OCI-LY3 (cell line): ENCODE results near the gene CNIH3.

Experiments used
- H2AFZ ChIP-seq: fragments of 200-600, 300-600 bp; shearing (Covaris generic); 2 replicates; pipeline ENCODE4 v1.6.0; 2014; ENCODE audit warnings: antibody characterized with exemption, low read depth, low read length
- H3K27ac ChIP-seq: fragments of 200-600, 300-600 bp; sonication (generic); 2 replicates; pipeline ENCODE4 v1.5.1; 2014; ENCODE audit warnings: mild to moderate bottlenecking, low read length, moderate library complexity, mixed read lengths
- H3K27me3 ChIP-seq: fragments of 200-600, 300-600 bp; sonication (generic); 2 replicates; pipeline ENCODE4 v1.6.1; 2014; ENCODE audit warnings: low read depth, low read length, mixed read lengths
- H3K36me3 ChIP-seq: fragments of 200-600, 300-600 bp; sonication (generic); replicated peaks from 2 replicates; pipeline ENCODE3; 2014; ENCODE audit warnings: low read depth, low read length, mixed read lengths
- H3K4me1 ChIP-seq: fragments of 300-600, 200-600 bp; sonication (generic); 2 replicates; pipeline ENCODE4 v1.6.1; 2014; ENCODE audit warnings: low read length, mixed read lengths
- H3K4me2 ChIP-seq: fragments of 200-600, 300-600 bp; sonication (generic); 2 replicates; pipeline ENCODE4 v1.6.1; 2014; ENCODE audit warnings: low read length, mixed read lengths
- H3K4me3 ChIP-seq: fragments of 300-600, 200-600 bp; sonication (generic); 2 replicates; pipeline ENCODE4 v1.5.1; 2014; ENCODE audit warnings: antibody characterized with exemption, mild to moderate bottlenecking, low read length, moderate library complexity
- H3K79me2 ChIP-seq: fragments of 300-600, 200-600 bp; shearing (Covaris generic); 2 replicates; pipeline ENCODE4 v1.6.1; 2014; ENCODE audit warnings: mild to moderate bottlenecking, low read length, mixed read lengths
- H3K9ac ChIP-seq: fragments of 300-600, 200-600 bp; shearing (Covaris generic); 2 replicates; pipeline ENCODE4 v1.6.0; 2014; ENCODE audit warnings: mild to moderate bottlenecking, low read length, moderate library complexity
- H3K9me3 ChIP-seq: fragments of 200-600, 300-600 bp; shearing (Covaris generic); 2 replicates; pipeline ENCODE4 v1.6.1; 2014; ENCODE audit warnings: low read length, mixed read lengths; ENCODE audit not compliant: insufficient read depth
- H4K20me1 ChIP-seq: fragments of 200-600, 300-600 bp; sonication (generic); 2 replicates; pipeline ENCODE4 v1.6.1; 2016; ENCODE audit warnings: low read length, mixed read lengths; ENCODE audit not compliant: insufficient read depth
- EZH2phosphoT487 ChIP-seq: fragments of 200-600 bp; shearing (Covaris generic); IDR thresholded peaks from 2 replicates; pipeline ENCODE4 v1.6.1; 2018; ENCODE audit warnings: antibody characterized with exemption, mixed run types, low read depth
- TF ChIP-seq, protein P1 (sequence below): fragments of 200-600, 300-600 bp; sonication (generic); IDR thresholded peaks from 2 replicates; pipeline ENCODE4 v1.5.1; 2014; ENCODE audit warnings: antibody characterized with exemption, low read length, low read depth

Gene CNIH3

DNA sequence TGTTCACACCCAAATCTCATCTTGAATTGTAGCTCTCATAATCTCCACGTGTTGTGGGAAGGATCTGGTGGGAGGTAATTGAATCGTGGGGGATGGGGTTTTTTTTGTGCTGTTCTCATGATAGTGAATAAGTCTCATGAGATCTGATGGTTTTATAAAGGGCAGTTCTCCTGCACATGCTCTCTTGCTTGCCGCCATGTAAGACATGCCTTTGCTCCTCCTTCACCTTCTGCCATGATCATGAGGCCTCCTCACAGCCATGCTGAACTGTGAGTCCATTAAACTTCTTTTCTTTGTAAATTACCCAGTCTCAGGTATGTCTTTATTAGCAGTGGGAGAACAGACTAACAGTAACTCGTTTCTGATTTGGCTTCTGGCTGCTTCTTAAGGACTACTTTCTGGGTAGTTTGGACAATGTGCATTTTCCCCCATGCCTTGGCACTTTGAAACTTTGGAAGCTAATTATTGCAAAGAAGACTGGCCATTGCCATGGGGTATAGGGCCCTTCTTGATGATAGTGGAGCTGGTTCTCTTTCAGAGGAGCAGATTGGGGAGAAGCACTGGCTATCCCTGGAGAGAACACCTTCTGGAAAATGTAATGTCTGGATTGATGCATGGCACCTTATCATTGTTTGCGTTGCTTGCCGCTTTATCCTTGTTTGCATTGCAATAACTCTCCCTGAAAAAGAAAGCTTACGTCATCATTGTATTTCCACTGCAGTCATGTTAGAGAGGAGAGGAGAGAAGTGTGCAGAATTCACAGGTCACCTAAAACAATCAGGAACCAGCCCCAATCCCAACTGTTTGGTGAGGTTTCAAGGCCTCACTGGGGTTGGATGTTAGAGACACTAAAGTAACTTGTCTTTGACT is 5.9 kb downstream of the CNIH3 start:
- H3K4me2 ChIP-seq, result no peak overlapping the region

DNA sequence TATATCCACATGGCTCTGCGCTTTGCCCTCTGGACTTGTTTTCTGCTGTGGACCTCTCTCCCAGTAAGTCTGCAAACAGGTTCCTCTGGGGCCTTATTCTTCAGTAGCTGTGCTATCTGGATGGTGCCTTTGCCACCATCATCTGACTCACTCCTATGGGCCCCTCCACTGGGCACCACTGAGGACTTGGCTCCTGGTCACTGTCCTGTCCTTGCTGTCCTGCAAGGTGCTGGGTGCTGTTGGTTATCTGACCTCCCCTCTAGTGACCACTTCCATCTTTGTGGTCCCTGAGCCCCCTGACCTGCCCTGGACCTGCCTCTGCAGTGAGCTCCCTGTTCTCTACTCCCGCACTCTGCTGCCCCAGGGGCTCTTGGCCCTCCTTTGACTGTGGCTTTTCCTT is 6.7 kb downstream of the CNIH3 start:
- no peak overlapping the region for H3K4me3 ChIP-seq
- H4K20me1 ChIP-seq, result no peaks in the 10 kb centered on the region
- no peaks in the 10 kb centered on the region for H3K9me3 ChIP-seq
- no peak overlapping the region for H3K27ac ChIP-seq
- H3K4me1 ChIP-seq, result no peaks in the 10 kb centered on the region
- H3K4me2 ChIP-seq, result no peak overlapping the region
- no peak overlapping the region for H3K9ac ChIP-seq
- H3K79me2 ChIP-seq, result no peaks in the 10 kb centered on the region
- H3K36me3 ChIP-seq, result no peaks in the 10 kb centered on the region
- TF ChIP-seq, protein P1, sequence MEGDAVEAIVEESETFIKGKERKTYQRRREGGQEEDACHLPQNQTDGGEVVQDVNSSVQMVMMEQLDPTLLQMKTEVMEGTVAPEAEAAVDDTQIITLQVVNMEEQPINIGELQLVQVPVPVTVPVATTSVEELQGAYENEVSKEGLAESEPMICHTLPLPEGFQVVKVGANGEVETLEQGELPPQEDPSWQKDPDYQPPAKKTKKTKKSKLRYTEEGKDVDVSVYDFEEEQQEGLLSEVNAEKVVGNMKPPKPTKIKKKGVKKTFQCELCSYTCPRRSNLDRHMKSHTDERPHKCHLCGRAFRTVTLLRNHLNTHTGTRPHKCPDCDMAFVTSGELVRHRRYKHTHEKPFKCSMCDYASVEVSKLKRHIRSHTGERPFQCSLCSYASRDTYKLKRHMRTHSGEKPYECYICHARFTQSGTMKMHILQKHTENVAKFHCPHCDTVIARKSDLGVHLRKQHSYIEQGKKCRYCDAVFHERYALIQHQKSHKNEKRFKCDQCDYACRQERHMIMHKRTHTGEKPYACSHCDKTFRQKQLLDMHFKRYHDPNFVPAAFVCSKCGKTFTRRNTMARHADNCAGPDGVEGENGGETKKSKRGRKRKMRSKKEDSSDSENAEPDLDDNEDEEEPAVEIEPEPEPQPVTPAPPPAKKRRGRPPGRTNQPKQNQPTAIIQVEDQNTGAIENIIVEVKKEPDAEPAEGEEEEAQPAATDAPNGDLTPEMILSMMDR, result no peak
- no peak for TF ChIP-seq EZH2phosphoT487
- peaks cover 10% of the 10 kb centered on the region; the same call in 1 of the 2 replicates for H3K27me3 ChIP-seq
- no peak overlapping the region for H2AFZ ChIP-seq

More for the DNA sequence above, 5.9 kb downstream of the CNIH3 start:
- Histone ChIP-seq H4K20me1 (no peaks in the 10 kb centered on the region), H3K27ac (no peak overlapping the region), H3K4me1 (no peaks in the 10 kb centered on the region), H3K27me3 (peaks cover 10% of the 10 kb centered on the region; the same call in 1 of the 2 replicates), H3K4me3 (no peak overlapping the region), H3K36me3 (no peaks in the 10 kb centered on the region), H3K9me3 (no peaks in the 10 kb centered on the region), H2AFZ (no peak overlapping the region), H3K9ac (no peak overlapping the region), H3K79me2 (no peaks in the 10 kb centered on the region)
- TF ChIP-seq, protein P1, result no peak
- no peak for TF ChIP-seq EZH2phosphoT487

DNA sequence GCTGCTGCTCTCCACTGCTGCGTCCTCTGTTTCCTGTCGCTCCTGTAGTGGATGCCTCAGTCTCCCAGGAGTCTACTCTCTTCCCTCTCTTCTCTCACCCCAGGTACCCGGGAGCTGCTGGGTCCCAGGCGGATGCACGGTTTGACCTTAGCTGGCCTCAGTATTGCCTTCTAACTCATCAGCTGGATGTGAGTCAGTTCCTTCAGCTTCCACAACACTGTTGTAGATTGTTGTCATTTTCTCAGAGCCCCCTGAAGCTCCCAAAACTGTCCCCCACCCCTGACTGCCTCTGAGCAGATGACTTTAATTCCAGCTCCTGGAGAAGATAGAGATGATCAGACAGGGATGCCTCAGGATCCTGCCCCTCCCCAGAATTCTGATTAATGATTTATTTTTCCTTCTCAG is 7.2 kb downstream of the CNIH3 start:
- Histone ChIP-seq H3K4me1 (no peaks in the 10 kb centered on the region), H4K20me1 (no peaks in the 10 kb centered on the region), H3K79me2 (no peaks in the 10 kb centered on the region), H3K9ac (no peak overlapping the region), H3K4me3 (no peak overlapping the region), H2AFZ (no peak overlapping the region), H3K4me2 (no peak overlapping the region), H3K27ac (no peak overlapping the region), H3K9me3 (no peaks in the 10 kb centered on the region), H3K36me3 (no peaks in the 10 kb centered on the region), H3K27me3 (peaks cover 10% of the 10 kb centered on the region; the same call in 1 of the 2 replicates)
- no peak for TF ChIP-seq EZH2phosphoT487
- TF ChIP-seq, protein P1, result no peak

DNA sequence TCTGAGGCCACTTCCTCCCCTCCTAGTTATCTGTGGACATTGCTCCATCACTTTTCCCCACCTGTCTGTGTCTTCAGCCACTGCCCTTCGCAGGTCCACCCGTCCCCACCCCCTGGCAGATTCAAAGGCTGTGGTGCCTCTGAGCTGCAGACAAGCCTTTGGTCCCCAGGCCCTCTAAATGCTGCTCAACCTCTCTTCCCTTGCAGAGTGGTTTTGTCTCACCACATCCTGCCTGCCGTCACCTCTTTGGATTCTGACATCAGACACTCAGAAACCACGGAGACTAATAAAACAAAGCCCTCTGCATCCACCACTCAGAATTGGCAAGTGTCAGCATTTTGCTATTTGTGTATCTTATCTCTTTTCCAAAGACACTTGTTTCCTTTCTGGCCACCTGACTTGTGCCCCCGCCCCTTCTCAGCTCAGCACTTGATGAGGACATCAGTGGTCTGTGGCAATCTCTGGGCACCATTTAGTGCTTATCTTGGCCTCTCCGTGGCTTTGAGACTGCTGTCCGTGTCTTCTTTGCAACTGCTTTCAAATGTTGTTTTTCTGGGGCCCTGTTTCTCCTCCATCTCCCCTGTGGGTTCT is 7.7 kb downstream of the CNIH3 start:
- no peaks in the 10 kb centered on the region for H3K4me1 ChIP-seq
- no peaks in the 10 kb centered on the region for H4K20me1 ChIP-seq
- H3K4me2 ChIP-seq, result no peak overlapping the region
- TF ChIP-seq, protein P1, result no peak
- no peak for TF ChIP-seq EZH2phosphoT487
- no peak overlapping the region for H3K9ac ChIP-seq
- peaks cover 7% of the 10 kb centered on the region; the same call in 1 of the 2 replicates for H3K27me3 ChIP-seq
- no peak overlapping the region for H3K4me3 ChIP-seq
- H3K36me3 ChIP-seq, result no peaks in the 10 kb centered on the region
- no peaks in the 10 kb centered on the region for H3K9me3 ChIP-seq
- H3K79me2 ChIP-seq, result no peaks in the 10 kb centered on the region
- H3K27ac ChIP-seq, result no peak overlapping the region
- H2AFZ ChIP-seq, result no peak overlapping the region
